SK-N-SH (cell line): ENCODE measurements around the gene VWA3A. TPM values are rescaled to one million over a fixed set of nuclear protein-coding genes. Genes with fewer than 3 reads are reported as not detected.

Source experiments
- CTCF ChIA-PET: fragments of 300-600, 350-600 bp; formaldehyde crosslinking; extraction: SDS; loops from one replicate; lab custom pipeline; 2021; lab: Yijun Ruan, JAX
- POLR2A ChIA-PET: fragments of 350-600 bp; sonication (Branson Sonifier 250); formaldehyde crosslinking; extraction: SDS; loops from one replicate; lab custom pipeline; 2020; ENCODE audit warnings: antibody characterized with exemption, inconsistent platforms; lab: Yijun Ruan, JAX
- DNase-seq: peaks from one replicate; pipeline ENCODE4 v3.0.0; 2012
- H2AFZ ChIP-seq: fragments of 200-600 bp; sonication (generic); 2 replicates; pipeline ENCODE4 v1.8.1; 2016; ENCODE audit warnings: antibody characterized with exemption, mild to moderate bottlenecking, low read depth
- H3F3A ChIP-seq: fragments of 200-600 bp; sonication (generic); replicated peaks from 2 replicates; pipeline ENCODE3; 2016; ENCODE audit warnings: antibody characterized with exemption, mild to moderate bottlenecking; ENCODE audit not compliant: insufficient read depth
- H3K27ac ChIP-seq, 2 experiments: fragments of 200-500 bp in 1 of 2; fragments of 200-600 bp in 1 of 2; sonication (Bioruptor generic) in 1 of 2; sonication (generic), shearing (Covaris generic) in 1 of 2; 2 replicates each; pipeline versions ENCODE4 v1.5.1 to v1.6.1; 2014 to 2016; ENCODE audit warnings: low read depth in 2 of 2, inconsistent platforms in 1 of 2, low read length in 1 of 2, mild to moderate bottlenecking in 1 of 2, mixed read lengths in 1 of 2
- H3K27me3 ChIP-seq: fragments of 200-600 bp; sonication (generic), shearing (Covaris generic); 2 replicates; pipeline ENCODE4 v1.6.1; 2016; ENCODE audit warnings: mixed run types; ENCODE audit not compliant: insufficient read depth
- H3K36me3 ChIP-seq, 2 experiments: fragments of 200-500 bp in 1 of 2; fragments of 200-600 bp in 1 of 2; sonication (Bioruptor generic) in 1 of 2; sonication (generic) in 1 of 2; replicated peaks in 1 of 2; 2 replicates each; pipeline versions ENCODE3 to v1.5.1; 2014 to 2016; ENCODE audit warnings: low read length in 1 of 2, mild to moderate bottlenecking in 1 of 2; ENCODE audit not compliant: insufficient read depth in 2 of 2, control insufficient read depth in 1 of 2
- H3K4me1 ChIP-seq, 2 experiments: fragments of 200-500 bp in 1 of 2; fragments of 200-600 bp in 1 of 2; sonication (Bioruptor generic) in 1 of 2; sonication (generic), shearing (Covaris generic) in 1 of 2; 2 replicates each; pipeline versions ENCODE4 v1.5.1 to v1.6.1; 2014 to 2016; ENCODE audit warnings: low read depth in 1 of 2, low read length in 1 of 2, mixed run types in 1 of 2; ENCODE audit not compliant: insufficient read depth in 2 of 2, control insufficient read depth in 1 of 2
- H3K4me2 ChIP-seq: fragments of 200-600 bp; sonication (generic), shearing (Covaris generic); 2 replicates; pipeline ENCODE4 v1.6.1; 2017; ENCODE audit warnings: mixed run types
- H3K4me3 ChIP-seq, 2 experiments: fragments of 200-500 bp in 1 of 2; fragments of 200-600 bp in 1 of 2; sonication (Bioruptor generic) in 1 of 2; sonication (generic), shearing (Covaris generic) in 1 of 2; 2 replicates each; pipeline versions ENCODE4 v1.5.1 to v1.8.1; 2014 to 2016; ENCODE audit warnings: low read depth in 2 of 2, inconsistent platforms in 1 of 2, low read length in 1 of 2, mild to moderate bottlenecking in 1 of 2, mixed read lengths in 1 of 2, moderate library complexity in 1 of 2
- H3K79me2 ChIP-seq: fragments of 200-600 bp; sonication (generic); 2 replicates; pipeline ENCODE4 v1.8.1; 2017; ENCODE audit warnings: mild to moderate bottlenecking; ENCODE audit not compliant: insufficient read depth
- H3K9ac ChIP-seq: fragments of 200-600 bp; sonication (generic); 2 replicates; pipeline ENCODE4 v1.6.1; 2017; ENCODE audit warnings: mixed run types
- H3K9me2 ChIP-seq: fragments of 200-600 bp; sonication (generic); 2 replicates; pipeline ENCODE4 v1.6.1; 2017; ENCODE audit warnings: mixed run types
- H3K9me3 ChIP-seq: fragments of 200-600 bp; sonication (generic); 2 replicates; pipeline ENCODE4 v1.6.1; 2017; ENCODE audit warnings: mixed run types, mild to moderate bottlenecking, moderate library complexity
- H4K20me1 ChIP-seq: fragments of 200-600 bp; sonication (generic); 2 replicates; pipeline ENCODE4 v1.6.1; 2017; ENCODE audit warnings: mild to moderate bottlenecking, mixed run types; ENCODE audit not compliant: insufficient read depth
- CHD2 ChIP-seq: fragments of 150-350 bp; IDR thresholded peaks from 2 replicates; pipeline ENCODE4 v1.6.1; 2018; ENCODE audit warnings: low read length; ENCODE audit not compliant: partially characterized antibody
- CTCF ChIP-seq: fragments of 200-600 bp; sonication (generic); IDR thresholded peaks from 2 replicates; pipeline ENCODE4 v1.6.1; 2017; ENCODE audit warnings: antibody characterized with exemption, mild to moderate bottlenecking, moderate library complexity
- ELF1 ChIP-seq: IDR thresholded peaks from 2 replicates; pipeline ENCODE4 v1.4.0; 2012
- EP300 ChIP-seq, 2 experiments: IDR thresholded peaks; 2 replicates each; pipeline versions ENCODE4 v1.4.0 to v1.6.1; 2012; ENCODE audit warnings: borderline replicate concordance in 1 of 2, low read depth in 1 of 2, low read length in 1 of 2
- EZH2phosphoT487 ChIP-seq: fragments of 200-600 bp; sonication (generic); IDR thresholded peaks from 2 replicates; pipeline ENCODE4 v1.6.1; 2017; ENCODE audit warnings: low read depth, mixed run types, mild to moderate bottlenecking, antibody characterized with exemption, moderate library complexity, borderline replicate concordance
- FOSL2 ChIP-seq: IDR thresholded peaks from 2 replicates; pipeline ENCODE4 v1.4.0; 2012; ENCODE audit warnings: low read depth, mild to moderate bottlenecking, moderate library complexity, borderline replicate concordance
- FOXM1 ChIP-seq: IDR thresholded peaks from 2 replicates; pipeline ENCODE4 v1.4.0; 2012; ENCODE audit warnings: low read depth, mild to moderate bottlenecking
- MXI1 ChIP-seq: IDR thresholded peaks from 2 replicates; pipeline ENCODE4 v1.6.1; 2012; ENCODE audit warnings: mild to moderate bottlenecking, low read depth, low read length, improper control_type of control experiment
- NFIC ChIP-seq: IDR thresholded peaks from 2 replicates; pipeline ENCODE4 v1.4.0; 2012; ENCODE audit warnings: borderline replicate concordance
- NRF1 ChIP-seq: IDR thresholded peaks from 2 replicates; pipeline ENCODE4 v1.6.1; 2012; ENCODE audit warnings: low read depth, mild to moderate bottlenecking, low read length
- POLR2AphosphoS5 ChIP-seq: IDR thresholded peaks from 2 replicates; pipeline ENCODE4 v1.6.1; 2012; ENCODE audit warnings: low read depth, low read length
- RAD21 ChIP-seq: IDR thresholded peaks from 2 replicates; pipeline ENCODE4 v1.6.1; 2012; ENCODE audit warnings: mild to moderate bottlenecking, low read length
- REST ChIP-seq: IDR thresholded peaks from 2 replicates; pipeline ENCODE4 v1.6.1; 2012; ENCODE audit warnings: mild to moderate bottlenecking, low read depth, low read length, moderate library complexity
- SIN3A ChIP-seq: IDR thresholded peaks from 2 replicates; pipeline ENCODE4 v1.6.1; 2012; ENCODE audit warnings: low read depth, mild to moderate bottlenecking, low read length, moderate library complexity, borderline replicate concordance
- SMC3 ChIP-seq: IDR thresholded peaks from 2 replicates; pipeline ENCODE4 v1.6.1; 2012; ENCODE audit warnings: low read depth, low read length, improper control_type of control experiment
- TEAD4 ChIP-seq: IDR thresholded peaks from 2 replicates; pipeline ENCODE4 v1.4.0; 2012; ENCODE audit warnings: mild to moderate bottlenecking, borderline replicate concordance; ENCODE audit not compliant: insufficient read depth
- WGBS: methylation state at CpG from one replicate; pipeline ENCODE4 v1.1.6; 2017; ENCODE audit warnings: low lambda C conversion rate; 5-methylcytosine and 5-hydroxymethylcytosine counted together
- polyA plus RNA-seq, 3 experiments: library from polyadenylated mRNA; depleted of rRNA; stranded (reverse); fragments of >200 nt; gene quantifications; 2 replicates each; pipeline ENCODE4 v1.2.3, GENCODE V29; 2012
- TF ChIP-seq, protein P1 (sequence below): fragments of 150-350 bp; IDR thresholded peaks from 2 replicates; pipeline ENCODE4 v1.6.1; 2017; ENCODE audit warnings: antibody characterized with exemption, low read length, low read depth, borderline replicate concordance
- TF ChIP-seq, protein P2 (sequence below): fragments of 150-350 bp; IDR thresholded peaks from 2 replicates; pipeline ENCODE4 v1.6.1; 2016; ENCODE audit warnings: mild to moderate bottlenecking, low read depth, low read length
- TF ChIP-seq, protein P3 (sequence below): IDR thresholded peaks from 2 replicates; pipeline ENCODE4; 2012

VWA3A gene
- polyA plus RNA-seq, 1 of the 3 experiments (the other 2 are of a cell fraction) = not detected

- TF ChIP-seq, protein P1, sequence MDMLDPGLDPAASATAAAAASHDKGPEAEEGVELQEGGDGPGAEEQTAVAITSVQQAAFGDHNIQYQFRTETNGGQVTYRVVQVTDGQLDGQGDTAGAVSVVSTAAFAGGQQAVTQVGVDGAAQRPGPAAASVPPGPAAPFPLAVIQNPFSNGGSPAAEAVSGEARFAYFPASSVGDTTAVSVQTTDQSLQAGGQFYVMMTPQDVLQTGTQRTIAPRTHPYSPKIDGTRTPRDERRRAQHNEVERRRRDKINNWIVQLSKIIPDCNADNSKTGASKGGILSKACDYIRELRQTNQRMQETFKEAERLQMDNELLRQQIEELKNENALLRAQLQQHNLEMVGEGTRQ = no peak
- TF ChIP-seq, protein P2, sequence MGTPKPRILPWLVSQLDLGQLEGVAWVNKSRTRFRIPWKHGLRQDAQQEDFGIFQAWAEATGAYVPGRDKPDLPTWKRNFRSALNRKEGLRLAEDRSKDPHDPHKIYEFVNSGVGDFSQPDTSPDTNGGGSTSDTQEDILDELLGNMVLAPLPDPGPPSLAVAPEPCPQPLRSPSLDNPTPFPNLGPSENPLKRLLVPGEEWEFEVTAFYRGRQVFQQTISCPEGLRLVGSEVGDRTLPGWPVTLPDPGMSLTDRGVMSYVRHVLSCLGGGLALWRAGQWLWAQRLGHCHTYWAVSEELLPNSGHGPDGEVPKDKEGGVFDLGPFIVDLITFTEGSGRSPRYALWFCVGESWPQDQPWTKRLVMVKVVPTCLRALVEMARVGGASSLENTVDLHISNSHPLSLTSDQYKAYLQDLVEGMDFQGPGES = no peak
- TF ChIP-seq RAD21 = no peak
These were observed 89.1 kb downstream of the VWA3A start (continued) for GRCh38 chr16:22181426-22181825.

- Histone ChIP-seq H3F3A (no peaks in the 10 kb centered on the region), H3K36me3 (no peaks in the 10 kb centered on the region), H3K27me3 (no peaks in the 10 kb centered on the region), H4K20me1 (no peaks in the 10 kb centered on the region), H3K79me2 (no peaks in the 10 kb centered on the region), H3K4me1 (no peaks in the 10 kb centered on the region), H3K9ac (no peak overlapping the region), H3K27ac (no peak overlapping the region), H3K4me3 (no peak overlapping the region), H3K9me2 (no peaks in the 10 kb centered on the region), H3K4me2 (no peak overlapping the region), H2AFZ (no peak overlapping the region), H3K9me3 (no peaks in the 10 kb centered on the region)
- POLR2A ChIA-PET = no interaction called here
- CTCF ChIA-PET = interaction anchor here (0.9 kb wide), 1 partner anchor 104 kb away, joined by 3 read pairs; no protein-coding TSS in a partner anchor
- TF ChIP-seq FOSL2 = no peak
- no peak for TF ChIP-seq TEAD4
- no peak for TF ChIP-seq CHD2
- no peak for TF ChIP-seq FOXM1
- no peak for TF ChIP-seq REST
- no peak for TF ChIP-seq EP300 (IDR thresholded peaks at IDR 0.05; ENCODE audit: borderline replicate concordance in 1 of 2, low read depth in 1 of 2, low read length in 1 of 2)
- TF ChIP-seq, protein P3, sequence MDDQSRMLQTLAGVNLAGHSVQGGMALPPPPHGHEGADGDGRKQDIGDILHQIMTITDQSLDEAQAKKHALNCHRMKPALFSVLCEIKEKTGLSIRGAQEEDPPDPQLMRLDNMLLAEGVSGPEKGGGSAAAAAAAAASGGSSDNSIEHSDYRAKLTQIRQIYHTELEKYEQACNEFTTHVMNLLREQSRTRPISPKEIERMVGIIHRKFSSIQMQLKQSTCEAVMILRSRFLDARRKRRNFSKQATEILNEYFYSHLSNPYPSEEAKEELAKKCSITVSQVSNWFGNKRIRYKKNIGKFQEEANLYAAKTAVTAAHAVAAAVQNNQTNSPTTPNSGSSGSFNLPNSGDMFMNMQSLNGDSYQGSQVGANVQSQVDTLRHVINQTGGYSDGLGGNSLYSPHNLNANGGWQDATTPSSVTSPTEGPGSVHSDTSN = no peak
- TF ChIP-seq EZH2phosphoT487 = no peak
- no peak for TF ChIP-seq SIN3A
- no peak for TF ChIP-seq MXI1
- TF ChIP-seq POLR2AphosphoS5 = no peak
- no peak for TF ChIP-seq ELF1
- TF ChIP-seq NFIC = no peak
- TF ChIP-seq SMC3 = no peak
- TF ChIP-seq NRF1 = no peak
- TF ChIP-seq CTCF = no peak
- no peak for DNase-seq
- 51% methylated on average over 6 of the region's 7 CpGs for WGBS
These were observed 89.5 kb downstream of the VWA3A start for GRCh38 chr16:22181843-22182242.
